IMR-90 (cell line): ENCODE measurements around the gene CH25H. TPM values are rescaled to one million over a fixed set of nuclear protein-coding genes. Genes with fewer than 3 reads are reported as not detected.

ENCODE experiments used
- ATAC-seq: fragments of 200-7000 bp; cut with Tn5 transposase; 2 replicates; pipeline ENCODE4 v1.9.1; 2020; ENCODE audit warnings: low read depth, mild to moderate bottlenecking, moderate library complexity
- BruUV-seq: library from RNA; stranded (reverse); fragments of 400-500 nt; replicated peaks from 2 replicates; lab custom pipeline; 2021; lab: Mats Ljungman, UMichigan
- CTCF ChIA-PET: fragments of 300-600 bp; formaldehyde crosslinking; extraction: SDS; loops from one replicate; lab custom pipeline; 2021; ENCODE audit warnings: antibody characterized with exemption; lab: Yijun Ruan, JAX
- POLR2A ChIA-PET: fragments of 300-600 bp; sonication (Branson Sonifier 250); formaldehyde crosslinking; loops from one replicate; lab custom pipeline; 2022; ENCODE audit warnings: antibody characterized with exemption; ENCODE audit not compliant: unreplicated experiment; lab: Charles Lee
- DNase-seq: peaks from one replicate; pipeline ENCODE4 v3.0.0; 2013
- H2AFZ ChIP-seq: replicated peaks from 2 replicates; pipeline ENCODE3; 2013; ENCODE audit warnings: low read length, mild to moderate bottlenecking; ENCODE audit not compliant: poor library complexity
- H2AK5ac ChIP-seq: 2 replicates; pipeline ENCODE4 v1.6.1; 2013; ENCODE audit warnings: low read depth, low read length, inconsistent platforms
- H2AK9ac ChIP-seq: replicated peaks from 2 replicates; pipeline ENCODE3; 2013; ENCODE audit warnings: mild to moderate bottlenecking, low read depth, low read length, moderate library complexity; ENCODE audit not compliant: poor library complexity
- H2BK120ac ChIP-seq: 2 replicates; pipeline ENCODE4 v1.6.1; 2013; ENCODE audit warnings: low read depth, low read length, inconsistent platforms
- H2BK15ac ChIP-seq: 3 replicates; pipeline ENCODE4 v1.6.1; 2013; ENCODE audit warnings: low read depth, low read length, inconsistent platforms
- H2BK20ac ChIP-seq: 2 replicates; pipeline ENCODE4 v1.6.1; 2013; ENCODE audit warnings: low read depth, mild to moderate bottlenecking, inconsistent platforms, low read length, moderate library complexity
- H2BK5ac ChIP-seq: 2 replicates; pipeline ENCODE4 v1.6.1; 2013; ENCODE audit warnings: mild to moderate bottlenecking, low read depth, low read length, inconsistent platforms; ENCODE audit not compliant: poor library complexity, severe bottlenecking
- H3K14ac ChIP-seq: replicated peaks from 2 replicates; pipeline ENCODE4 v1.6.1; 2013; ENCODE audit warnings: low read depth, low read length, inconsistent platforms
- H3K18ac ChIP-seq: 2 replicates; pipeline ENCODE4 v1.6.1; 2013; ENCODE audit warnings: low read depth, low read length, control low read depth
- H3K23ac ChIP-seq: 2 replicates; pipeline ENCODE4 v1.6.1; 2013; ENCODE audit warnings: low read depth, low read length, inconsistent platforms
- H3K27ac ChIP-seq: 2 replicates; pipeline ENCODE4 v1.5.1; 2013; ENCODE audit warnings: mild to moderate bottlenecking, control low read depth, low read length; ENCODE audit not compliant: insufficient read depth
- H3K27me3 ChIP-seq: 2 replicates; pipeline ENCODE4 v1.6.1; 2013; ENCODE audit warnings: low read length; ENCODE audit not compliant: control insufficient read depth, insufficient read depth
- H3K36me3 ChIP-seq: 2 replicates; pipeline ENCODE4 v1.6.1; 2013; ENCODE audit warnings: low read length, mixed read lengths; ENCODE audit not compliant: control insufficient read depth, insufficient read depth
- H3K4ac ChIP-seq: 2 replicates; pipeline ENCODE4 v1.6.1; 2013; ENCODE audit warnings: low read depth, low read length, inconsistent platforms
- H3K4me1 ChIP-seq: 2 replicates; pipeline ENCODE4 v1.6.1; 2013; ENCODE audit warnings: low read length, mixed read lengths; ENCODE audit not compliant: control insufficient read depth, insufficient read depth
- H3K4me2 ChIP-seq: 2 replicates; pipeline ENCODE4 v1.6.1; 2013; ENCODE audit warnings: low read depth, mild to moderate bottlenecking, control low read depth, low read length, moderate library complexity
- H3K4me3 ChIP-seq: 2 replicates; pipeline ENCODE4 v1.5.1; 2013; ENCODE audit warnings: low read depth, mild to moderate bottlenecking, control low read depth, low read length, moderate library complexity; ENCODE audit not compliant: insufficient read depth
- H3K56ac ChIP-seq: 2 replicates; pipeline ENCODE4 v1.6.1; 2013; ENCODE audit warnings: low read length, inconsistent platforms; ENCODE audit not compliant: insufficient read depth; ENCODE audit errors: extremely low read depth
- H3K79me1 ChIP-seq, 2 experiments: 2 replicates each; pipeline ENCODE4 v1.6.1; 2013; ENCODE audit warnings: low read length in 2 of 2, inconsistent platforms in 1 of 2, low read depth in 1 of 2
- H3K9ac ChIP-seq: 2 replicates; pipeline ENCODE4 v1.6.1; 2013; ENCODE audit warnings: low read depth, low read length, control low read depth
- H3K9me1 ChIP-seq: 2 replicates; pipeline ENCODE4 v1.6.1; 2013; ENCODE audit warnings: low read length, inconsistent platforms; ENCODE audit not compliant: insufficient read depth
- H3K9me3 ChIP-seq: 2 replicates; pipeline ENCODE4 v1.6.1; 2013; ENCODE audit warnings: low read length; ENCODE audit not compliant: control insufficient read depth, insufficient read depth
- H4K20me1 ChIP-seq: 2 replicates; pipeline ENCODE4 v1.6.1; 2013; ENCODE audit warnings: low read length, inconsistent platforms; ENCODE audit not compliant: insufficient read depth
- H4K5ac ChIP-seq: 2 replicates; pipeline ENCODE4 v1.6.1; 2013; ENCODE audit warnings: mild to moderate bottlenecking, low read depth, low read length, control low read depth
- H4K8ac ChIP-seq, 2 experiments: 2 replicates each; pipeline ENCODE4 v1.6.1; 2013; ENCODE audit warnings: low read depth in 2 of 2, low read length in 2 of 2, control low read depth in 1 of 2, inconsistent platforms in 1 of 2
- H4K91ac ChIP-seq: 2 replicates; pipeline ENCODE4 v1.6.1; 2013; ENCODE audit warnings: low read depth, low read length, inconsistent platforms; ENCODE audit not compliant: insufficient read depth
- BHLHE40 ChIP-seq: fragments of 150-350 bp; IDR thresholded peaks from 2 replicates; pipeline ENCODE4 v1.6.1; 2016; ENCODE audit warnings: mild to moderate bottlenecking, low read depth, low read length
- CEBPB ChIP-seq: IDR thresholded peaks from 2 replicates; pipeline ENCODE4 v1.6.1; 2012; ENCODE audit warnings: low read depth, low read length, improper control_type of control experiment
- CHD1 ChIP-seq: IDR thresholded peaks from 2 replicates; pipeline ENCODE4 v1.6.1; 2012; ENCODE audit warnings: low read depth, low read length, improper control_type of control experiment
- FOS ChIP-seq: fragments of 150-350 bp; IDR thresholded peaks from 2 replicates; pipeline ENCODE4 v1.6.1; 2016; ENCODE audit warnings: low read depth, low read length
- MAFK ChIP-seq: IDR thresholded peaks from 2 replicates; pipeline ENCODE4 v1.6.1; 2012; ENCODE audit warnings: low read depth, low read length, improper control_type of control experiment
- MAZ ChIP-seq: IDR thresholded peaks from 2 replicates; pipeline ENCODE4 v1.6.1; 2012; ENCODE audit warnings: low read depth, mild to moderate bottlenecking, low read length, improper control_type of control experiment, moderate library complexity, borderline replicate concordance
- MXI1 ChIP-seq: IDR thresholded peaks from 2 replicates; pipeline ENCODE4 v1.6.1; 2012; ENCODE audit warnings: low read depth, mild to moderate bottlenecking, low read length, moderate library complexity, borderline replicate concordance
- NFE2L2 ChIP-seq: fragments of 150-350 bp; IDR thresholded peaks from 2 replicates; pipeline ENCODE4 v1.6.1; 2016; ENCODE audit warnings: low read depth, mild to moderate bottlenecking, low read length
- POLR2A ChIP-seq: IDR thresholded peaks from 2 replicates; pipeline ENCODE4 v1.6.1; 2012; ENCODE audit warnings: mild to moderate bottlenecking, low read depth, low read length
- RAD21 ChIP-seq: IDR thresholded peaks from 2 replicates; pipeline ENCODE4 v1.6.1; 2012; ENCODE audit warnings: low read length, improper control_type of control experiment
- RCOR1 ChIP-seq: IDR thresholded peaks from 2 replicates; pipeline ENCODE4 v1.6.1; 2012; ENCODE audit warnings: mild to moderate bottlenecking, low read length, improper control_type of control experiment; ENCODE audit not compliant: insufficient replicate concordance
- RFX5 ChIP-seq: IDR thresholded peaks from 2 replicates; pipeline ENCODE4 v1.8.0; 2012; ENCODE audit warnings: low read depth, mild to moderate bottlenecking, low read length, moderate library complexity
- SMC3 ChIP-seq: fragments of 150-350 bp; IDR thresholded peaks from 2 replicates; pipeline ENCODE4 v1.6.1; 2016; ENCODE audit warnings: low read depth, mild to moderate bottlenecking, antibody characterized with exemption, low read length, moderate library complexity
- WGBS, 2 experiments: methylation state at CpG; one replicate each; pipeline versions ENCODE4 v1.1.5 to v1.1.7; 2013; ENCODE audit warnings: missing lambda C conversion rate in 2 of 2; ENCODE audit not compliant: insufficient read length in 1 of 2; ENCODE audit errors: extremely low coverage in 2 of 2; 5-methylcytosine and 5-hydroxymethylcytosine counted together
- dilution Hi-C: fragments of 300-500 bp; cut with HindIII; formaldehyde crosslinking; loops from one replicate; pipeline ENCODE4 v1.14.3; 2018; ENCODE audit warnings: low sequenced_read_pairs; ENCODE audit not compliant: unreplicated experiment
- in situ Hi-C: fragments of 300-500 bp; cut with MboI; formaldehyde crosslinking; loops from 3 replicates; pipeline ENCODE4 v1.14.3; 2019; ENCODE audit warnings: low sequenced_read_pairs, inconsistent platforms, mixed read lengths
- intact Hi-C: fragments of 100-400 bp; cut with micrococcal nuclease; formaldehyde crosslinking; loops from 2 replicates; pipeline ENCODE4 v1.10.0; 2022
- polyA plus RNA-seq, 3 experiments: library from polyadenylated mRNA; depleted of rRNA; stranded (reverse); fragments of >200 nt; gene quantifications; 2 replicates each; pipeline ENCODE4 v1.2.3, GENCODE V29; 2012; ENCODE audit warnings: low replicate concordance in 1 of 3
- total RNA-seq: library from RNA; depleted of rRNA; stranded (reverse); fragments of >200 nt; gene quantifications from 2 replicates; pipeline ENCODE4 v1.2.3, GENCODE V29; 2012
- TF ChIP-seq, protein P1 (sequence below): fragments of 150-350 bp; IDR thresholded peaks from 2 replicates; pipeline ENCODE4 v1.6.1; 2016; ENCODE audit warnings: low read depth, mild to moderate bottlenecking, low read length, moderate library complexity, borderline replicate concordance
- TF ChIP-seq, protein P2 (sequence below): conservative IDR thresholded peaks from 2 replicates; pipeline ENCODE4 v1.5.1; 2012; ENCODE audit warnings: mild to moderate bottlenecking, low read depth, low read length, improper control_type of control experiment
- TF ChIP-seq, protein P3 (sequence below): fragments of 150-350 bp; IDR thresholded peaks from 2 replicates; pipeline ENCODE4 v1.6.1; 2017; ENCODE audit warnings: mild to moderate bottlenecking, antibody characterized with exemption, low read length, low read depth

CH25H gene
- total and polyA plus RNA-seq, 2 of the 4 experiments (the other 2 are of a cell fraction) = 0.12 to 0.18 TPM

DNA sequence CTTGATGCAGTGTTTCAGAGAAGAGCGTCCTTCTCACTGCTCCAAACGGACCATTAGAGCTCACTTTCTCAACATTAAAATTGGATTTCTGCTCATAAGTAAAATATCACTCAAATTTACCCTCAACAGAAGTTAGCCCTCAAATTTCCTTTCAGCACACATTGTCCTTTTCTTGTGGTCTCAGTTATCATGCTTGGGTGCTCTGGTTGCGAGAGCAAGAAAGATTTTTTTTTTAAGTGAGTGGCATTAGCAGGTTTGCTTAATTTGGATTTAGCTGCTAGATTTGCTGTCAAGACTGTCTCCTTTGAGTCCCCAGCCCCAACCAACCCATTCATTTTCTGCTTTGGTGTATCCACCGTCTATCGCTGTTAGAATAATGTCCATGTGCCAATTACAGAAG is 2.6 kb upstream of the CH25H start:
- no peak overlapping the region for H2BK20ac ChIP-seq
- ATAC-seq = no peak
- H2BK15ac ChIP-seq = no peak overlapping the region

More for the DNA sequence above, 2.6 kb upstream of the CH25H start:
- no peak overlapping the region for H3K23ac ChIP-seq
- H4K20me1 ChIP-seq = no peaks in the 10 kb centered on the region
- no peak overlapping the region for H3K9ac ChIP-seq
- no peak overlapping the region for H4K91ac ChIP-seq
- TF ChIP-seq RAD21 (no peak), MAFK (no peak), CHD1 (no peak), SMC3 (no peak), NFE2L2 (no peak), MXI1 (no peak), POLR2A (no peak), RFX5 (no peak), BHLHE40 (no peak), FOS (no peak), MAZ (no peak), CEBPB (no peak), RCOR1 (no peak)
- TF ChIP-seq, protein P1, sequence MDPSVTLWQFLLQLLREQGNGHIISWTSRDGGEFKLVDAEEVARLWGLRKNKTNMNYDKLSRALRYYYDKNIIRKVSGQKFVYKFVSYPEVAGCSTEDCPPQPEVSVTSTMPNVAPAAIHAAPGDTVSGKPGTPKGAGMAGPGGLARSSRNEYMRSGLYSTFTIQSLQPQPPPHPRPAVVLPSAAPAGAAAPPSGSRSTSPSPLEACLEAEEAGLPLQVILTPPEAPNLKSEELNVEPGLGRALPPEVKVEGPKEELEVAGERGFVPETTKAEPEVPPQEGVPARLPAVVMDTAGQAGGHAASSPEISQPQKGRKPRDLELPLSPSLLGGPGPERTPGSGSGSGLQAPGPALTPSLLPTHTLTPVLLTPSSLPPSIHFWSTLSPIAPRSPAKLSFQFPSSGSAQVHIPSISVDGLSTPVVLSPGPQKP = no peak
- TF ChIP-seq, protein P2, sequence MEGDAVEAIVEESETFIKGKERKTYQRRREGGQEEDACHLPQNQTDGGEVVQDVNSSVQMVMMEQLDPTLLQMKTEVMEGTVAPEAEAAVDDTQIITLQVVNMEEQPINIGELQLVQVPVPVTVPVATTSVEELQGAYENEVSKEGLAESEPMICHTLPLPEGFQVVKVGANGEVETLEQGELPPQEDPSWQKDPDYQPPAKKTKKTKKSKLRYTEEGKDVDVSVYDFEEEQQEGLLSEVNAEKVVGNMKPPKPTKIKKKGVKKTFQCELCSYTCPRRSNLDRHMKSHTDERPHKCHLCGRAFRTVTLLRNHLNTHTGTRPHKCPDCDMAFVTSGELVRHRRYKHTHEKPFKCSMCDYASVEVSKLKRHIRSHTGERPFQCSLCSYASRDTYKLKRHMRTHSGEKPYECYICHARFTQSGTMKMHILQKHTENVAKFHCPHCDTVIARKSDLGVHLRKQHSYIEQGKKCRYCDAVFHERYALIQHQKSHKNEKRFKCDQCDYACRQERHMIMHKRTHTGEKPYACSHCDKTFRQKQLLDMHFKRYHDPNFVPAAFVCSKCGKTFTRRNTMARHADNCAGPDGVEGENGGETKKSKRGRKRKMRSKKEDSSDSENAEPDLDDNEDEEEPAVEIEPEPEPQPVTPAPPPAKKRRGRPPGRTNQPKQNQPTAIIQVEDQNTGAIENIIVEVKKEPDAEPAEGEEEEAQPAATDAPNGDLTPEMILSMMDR = no peak
- TF ChIP-seq, protein P3, sequence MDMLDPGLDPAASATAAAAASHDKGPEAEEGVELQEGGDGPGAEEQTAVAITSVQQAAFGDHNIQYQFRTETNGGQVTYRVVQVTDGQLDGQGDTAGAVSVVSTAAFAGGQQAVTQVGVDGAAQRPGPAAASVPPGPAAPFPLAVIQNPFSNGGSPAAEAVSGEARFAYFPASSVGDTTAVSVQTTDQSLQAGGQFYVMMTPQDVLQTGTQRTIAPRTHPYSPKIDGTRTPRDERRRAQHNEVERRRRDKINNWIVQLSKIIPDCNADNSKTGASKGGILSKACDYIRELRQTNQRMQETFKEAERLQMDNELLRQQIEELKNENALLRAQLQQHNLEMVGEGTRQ = no peak
- H2AFZ ChIP-seq = no peak overlapping the region
- 100% methylated on average over 1 of the region's 5 CpGs; no CpG with 5 or more reads in 1 of the 2 experiments for whole genome bisulfite sequencing, 2 experiments
- no TSS peak for BruUV-seq
- no peak overlapping the region for H3K4ac ChIP-seq
- H3K18ac ChIP-seq = no peak overlapping the region
- H3K14ac ChIP-seq = no peak overlapping the region
- H3K36me3 ChIP-seq = no peaks in the 10 kb centered on the region; the same call in 1 of the 2 replicates
- no peak overlapping the region for H2BK5ac ChIP-seq
- H3K27ac ChIP-seq = no peak overlapping the region
- H4K8ac ChIP-seq = no peak overlapping the region
- H2AK5ac ChIP-seq = no peak overlapping the region
- dilution Hi-C loops (loop anchor here (25.0 kb wide), 1 partner anchor 197 kb away; no protein-coding TSS in a partner anchor), intact Hi-C loops (no loop called here), in situ Hi-C loops (loop anchor here (5.0 kb wide), 2 partner anchors 177 to 267 kb away; no protein-coding TSS in a partner anchor)
- no peaks in the 10 kb centered on the region for H3K9me3 ChIP-seq
- no peak overlapping the region for H2BK120ac ChIP-seq
- peaks cover 5% of the 10 kb centered on the region; the same call in 1 of the 2 replicates for H3K9me1 ChIP-seq
- no peak overlapping the region for H2AK9ac ChIP-seq
- H3K79me1 ChIP-seq = no peaks in the 10 kb centered on the region
- ChIA-PET CTCF (no interaction called here), POLR2A (no interaction called here)
- peaks cover 8% of the 10 kb centered on the region for H3K27me3 ChIP-seq
- no peak overlapping the region for H3K4me3 ChIP-seq
- DNase-seq = no peak
- no peak overlapping the region for H3K56ac ChIP-seq
- no peak overlapping the region for H4K5ac ChIP-seq
- no peak overlapping the region for H3K4me2 ChIP-seq
- peaks cover 10% of the 10 kb centered on the region; the same call in 1 of the 2 replicates for H3K4me1 ChIP-seq
